Heart right ventricle (tissue), 16 donors: ENCODE measurements around the gene CHRNG. TPM values are rescaled to one million over a fixed set of nuclear protein-coding genes. Genes with fewer than 3 reads are reported as not detected.

Experiments used
- ATAC-seq, 8 donors: fragments of 200-7000 bp; cut with Tn5 transposase; one replicate each; pipeline ENCODE4 v1.9.1; 2020; ENCODE audit warnings: mild to moderate bottlenecking in 8 of 8, moderate library complexity in 8 of 8, moderate number of reproducible peaks in 1 of 8
- DNase-seq, 2 donors: peaks; one replicate each; pipeline ENCODE4 v3.0.0-alpha.2; 2020
- H3K27ac ChIP-seq, 10 donors: fragments of 200-600 bp; sonication (generic) in 2 of 10; one replicate each; pipeline versions ENCODE4 v1.5.0 to v1.8.0; 2020 to 2022; ENCODE audit warnings: mild to moderate bottlenecking in 3 of 10
- H3K27me3 ChIP-seq, 7 donors: fragments of 200-600 bp; one replicate each; pipeline ENCODE4 v1.8.0; 2021 to 2022; ENCODE audit warnings: mild to moderate bottlenecking in 2 of 7
- H3K36me3 ChIP-seq, 9 donors: fragments of 200-600 bp; sonication (generic) in 1 of 9; one replicate each; pipeline versions ENCODE4 v1.5.0 to v1.8.0; 2020 to 2022; ENCODE audit warnings: mild to moderate bottlenecking in 2 of 9
- H3K4me1 ChIP-seq, 9 donors: fragments of 200-600 bp; sonication (generic) in 1 of 9; one replicate each; pipeline versions ENCODE4 v1.5.0 to v1.8.0; 2020 to 2022; ENCODE audit warnings: mild to moderate bottlenecking in 4 of 9
- H3K4me3 ChIP-seq, 10 donors: fragments of 200-600 bp; sonication (generic) in 2 of 10; one replicate each; pipeline versions ENCODE4 v1.5.0 to v1.8.0; 2020 to 2022; ENCODE audit warnings: mild to moderate bottlenecking in 7 of 10, moderate library complexity in 2 of 10
- H3K9me3 ChIP-seq, 11 donors: fragments of 200-600 bp in 10 of 11; sonication (generic) in 2 of 11; one replicate each; pipeline versions ENCODE4 v1.5.0 to v1.8.0; 2013 to 2022; ENCODE audit warnings: mild to moderate bottlenecking in 2 of 11, control low read depth in 1 of 11, moderate library complexity in 1 of 11
- CTCF ChIP-seq, 9 donors: fragments of 200-600 bp; sonication (generic) in 2 of 9; IDR thresholded peaks; one replicate each; pipeline versions ENCODE4 v1.5.0 to v1.8.0; 2021 to 2022; ENCODE audit warnings: antibody characterized with exemption in 9 of 9, mild to moderate bottlenecking in 5 of 9, moderate library complexity in 1 of 9
- WGBS, 2 donors: extraction: QIAGEN DNeasy Blood & Tissue Kit; methylation state at CpG; one replicate each; pipeline ENCODE4 v1.1.7; 2013; ENCODE audit warnings: inconsistent platforms in 1 of 2; 5-methylcytosine and 5-hydroxymethylcytosine counted together
- intact Hi-C, 10 donors: fragments of 100-400 bp; cut with DNase I; formaldehyde crosslinking; loops; one replicate each; pipeline versions ENCODE4 v1.11.1 to v1.14.2; 2022
- polyA plus RNA-seq, 2 donors: library from polyadenylated mRNA; stranded (reverse); fragments of 200-250 nt; gene quantifications; one replicate each; pipeline ENCODE4 v1.2.3, GENCODE V29; 2013
- total RNA-seq, 10 donors: library from RNA; stranded (reverse); fragmentation: NEBNext Ultra II Directional in 3 of 10; extraction: Animal tissue kit (Norgen Biotek cat#: 25700) in 3 of 10; gene quantifications; one replicate each; pipeline versions ENCODE4 v1.2.1 to v1.2.4, GENCODE V29; 2021 to 2023
- donor health status: Arrhythmogenic right ventricular cardiomyopathy.
- donor health status: ischemic (EF 13 %, LVEDD 7.1; RV severe dilation, severe dysfunction).
- donor health status: healthy with polysubstance abuse.
- donor health status: DM: no; HTN: yes; CAD: no.
- donor health status: DM: no; HTN: no; CAD: no.
- donor health status: ischemic (EF 25% LVEDD 6.9; RV normal size, moderate dysfunction).
- donor health status: ischemic (EF 25% LVEDD 5.7; RV mildly dilated, moderate dysfunction).
- donor health status: healthy.
- donor health status: DM: yes; HTN: yes; CAD: no.
- donor health status: Ischemic cardiomyopathy.
- donor health status: ischemic (EF 35%, LVEDD 5.7; RV mildly dilated, moderate dysfunction).
- donor health status: nonischemic (EF 11% LVEDD 7.7; RV severe dilation, severe dysfunction).
- donor health status: DM: yes; HTN: yes; CAD: no.
- donor health status: PGD.
- donor health status: ischemic (EF 29% LVEDD 5.4; RV normal size, mild dysfunction).
- donor health status: nonischemic (EF 23%, LVEDD 6.1; RV moderate dilation, normal function).

The CHRNG gene
- total and polyA plus RNA-seq, 12 donors, result not detected

- DNase-seq, result no peak
- H3K36me3 ChIP-seq, result no peaks in the 10 kb centered on the region
- intact Hi-C loops, result no loop called here
- no peak for ATAC-seq
- WGBS, 2 donors, result 92 to 93% methylated on average over 7 of the region's 7 CpGs
- H3K4me3 ChIP-seq, result no peak overlapping the region
- no peaks in the 10 kb centered on the region for H3K9me3 ChIP-seq
- H3K27me3 ChIP-seq, result peaks cover 0 to 11% (median 0%) of the 10 kb centered on the region in 7 donors
- no peak for TF ChIP-seq CTCF (IDR thresholded peaks at IDR 0.05)
- no peak overlapping the region for H3K27ac ChIP-seq
- no peaks in the 10 kb centered on the region for H3K4me1 ChIP-seq
Measured at GRCh38 chr2:232495292-232495691, 44.2 kb upstream of the CHRNG start.

GRCh38 chr2:232496501-232497270 lies 42.8 kb upstream of the CHRNG start:
- no peak for TF ChIP-seq CTCF (IDR thresholded peaks at IDR 0.05)
- H3K9me3 ChIP-seq, result no peaks in the 10 kb centered on the region
- H3K27ac ChIP-seq, result no peak overlapping the region
- no peaks in the 10 kb centered on the region for H3K36me3 ChIP-seq
- ATAC-seq (no peak), DNase-seq (no peak)
- intact Hi-C loops, result no loop called here
- H3K27me3 ChIP-seq, result peaks cover 0 to 10% (median 0%) of the 10 kb centered on the region in 7 donors
- no peak overlapping the region for H3K4me3 ChIP-seq
- peaks cover 0 to 4% (median 0%) of the 10 kb centered on the region in 9 donors for H3K4me1 ChIP-seq
- 79 to 88% methylated on average over 19 to 20 of the region's 20 CpGs for WGBS, 2 donors

- H3K4me1 ChIP-seq, result peaks cover 0 to 8% (median 0%) of the 10 kb centered on the region in 9 donors
- H3K27me3 ChIP-seq, result peaks cover 0 to 15% (median 2%) of the 10 kb centered on the region in 7 donors
- no peak for TF ChIP-seq CTCF (IDR thresholded peaks at IDR 0.05)
- DNase-seq (no peak), ATAC-seq (no peak)
- H3K36me3 ChIP-seq, result no peaks in the 10 kb centered on the region
- 77 to 81% methylated on average over 13 of the region's 13 CpGs for WGBS, 2 donors
- H3K4me3 ChIP-seq, result no peak overlapping the region
- intact Hi-C loops, result no loop called here
- no peak overlapping the region for H3K27ac ChIP-seq
- H3K9me3 ChIP-seq, result no peaks in the 10 kb centered on the region
Measured at GRCh38 chr2:232497348-232497747, 42.1 kb upstream of the CHRNG start.

- Histone ChIP-seq H3K36me3 (no peaks in the 10 kb centered on the region), H3K4me3 (no peak overlapping the region), H3K27ac (no peak overlapping the region), H3K9me3 (no peaks in the 10 kb centered on the region), H3K4me1 (peaks cover 3 to 17% (median 6%) of the 10 kb centered on the region in 9 donors), H3K27me3 (peaks cover 5 to 24% (median 10%) of the 10 kb centered on the region in 7 donors)
- ATAC-seq (no peak), DNase-seq (no peak)
- 92 to 96% methylated on average over 3 of the region's 3 CpGs for WGBS, 2 donors
- intact Hi-C loops, result no loop called here
- no peak for TF ChIP-seq CTCF (IDR thresholded peaks at IDR 0.05)
Measured at GRCh38 chr2:232498452-232498851, 41.0 kb upstream of the CHRNG start.
